Endothelial cell of umbilical vein (primary cell): ENCODE results near the gene CDK19. TPM values are rescaled to one million over a fixed set of nuclear protein-coding genes. Genes with fewer than 3 reads are reported as not detected.

Experiments used
- BruUV-seq: library from RNA; stranded (reverse); fragments of 400-500 nt; replicated peaks from 2 replicates; lab custom pipeline; 2021; lab: Mats Ljungman, UMichigan
- CTCF ChIA-PET: fragments of 300-600, 350-600 bp; sonication (Branson Sonifier 250); formaldehyde crosslinking; loops from one replicate; lab custom pipeline; 2021; ENCODE audit warnings: antibody characterized with exemption, inconsistent platforms; lab: Charles Lee
- POLR2A ChIA-PET: fragments of 300-600, 350-600 bp; sonication (Branson Sonifier 250); formaldehyde crosslinking; loops from one replicate; lab custom pipeline; 2021; ENCODE audit warnings: antibody characterized with exemption, inconsistent platforms; lab: Charles Lee
- DNase-seq: peaks from one replicate; pipeline ENCODE4 v3.0.0-alpha.2; 2011; ENCODE audit warnings: low read depth, low spot score
- FAIRE-seq: peaks from 2 replicates; lab custom pipeline; 2011; peaks lifted over from hg19 to GRCh38; lab: Jason Lieb, UNC
- H2AFZ ChIP-seq: 2 replicates; pipeline ENCODE4 v1.6.0; 2012; ENCODE audit warnings: low read depth, low read length, control low read depth, inconsistent platforms
- H3K27ac ChIP-seq: 2 replicates; pipeline ENCODE4 v1.5.1; 2011; ENCODE audit warnings: low read depth, mild to moderate bottlenecking, control low read depth, low read length, moderate library complexity; ENCODE audit not compliant: insufficient read depth
- H3K27me3 ChIP-seq, 2 experiments: 2 replicates each; pipeline versions ENCODE4 v1.6.0 to v1.6.1; 2011; ENCODE audit warnings: low read length in 2 of 2, mixed read lengths in 1 of 2; ENCODE audit not compliant: control insufficient read depth in 2 of 2, insufficient read depth in 2 of 2
- H3K36me3 ChIP-seq, 2 experiments: 2 replicates in 1 of 2; 3 replicates in 1 of 2; pipeline ENCODE4 v1.5.1; 2011; ENCODE audit warnings: low read length in 2 of 2, mild to moderate bottlenecking in 1 of 2, moderate library complexity in 1 of 2; ENCODE audit not compliant: control insufficient read depth in 2 of 2, insufficient read depth in 2 of 2; ENCODE audit errors: extremely low read depth in 1 of 2
- H3K4me1 ChIP-seq: 3 replicates; pipeline ENCODE4 v1.5.1; 2011; ENCODE audit warnings: mild to moderate bottlenecking, low read length; ENCODE audit not compliant: control insufficient read depth, insufficient read depth; ENCODE audit errors: extremely low read depth
- H3K4me2 ChIP-seq: 2 replicates; pipeline ENCODE4 v1.6.1; 2011; ENCODE audit warnings: low read length, control low read depth, mixed read lengths; ENCODE audit not compliant: insufficient read depth
- H3K4me3 ChIP-seq, 3 experiments: fragments of 200-600 bp in 1 of 3; sonication (generic), shearing (Covaris generic) in 1 of 3; replicated peaks in 1 of 3; 2 replicates each; pipeline ENCODE4 v1.5.1; 2011 to 2016; ENCODE audit warnings: control low read depth in 3 of 3, low read length in 3 of 3, mild to moderate bottlenecking in 2 of 3, inconsistent platforms in 1 of 3, low read depth in 1 of 3, moderate library complexity in 1 of 3; ENCODE audit not compliant: insufficient read depth in 1 of 3
- H3K79me2 ChIP-seq: 2 replicates; pipeline ENCODE4 v1.6.0; 2012; ENCODE audit warnings: low read length, inconsistent platforms; ENCODE audit not compliant: control insufficient read depth, insufficient read depth
- H3K9ac ChIP-seq: replicated peaks from 2 replicates; pipeline ENCODE3; 2011; ENCODE audit warnings: low read length, control low read depth; ENCODE audit not compliant: insufficient read depth; ENCODE audit errors: extremely low read depth
- H3K9me1 ChIP-seq: replicated peaks from 3 replicates; pipeline ENCODE4 v1.6.0; 2011; ENCODE audit warnings: mild to moderate bottlenecking, low read length; ENCODE audit not compliant: control insufficient read depth, insufficient read depth; ENCODE audit errors: extremely low read depth
- H3K9me3 ChIP-seq: replicated peaks from 2 replicates; pipeline ENCODE4 v1.5.1; 2012; ENCODE audit warnings: low read length, inconsistent platforms; ENCODE audit not compliant: control insufficient read depth, insufficient read depth
- H4K20me1 ChIP-seq: replicated peaks from 2 replicates; pipeline ENCODE3; 2011; ENCODE audit warnings: mild to moderate bottlenecking, low read length; ENCODE audit not compliant: control insufficient read depth, insufficient read depth; ENCODE audit errors: extremely low read depth
- CTCF ChIP-seq, 2 donors: IDR thresholded peaks; 1 replicate in 1 of 2; 2 replicates in 1 of 2; pipeline ENCODE4 v1.5.1; 2011; ENCODE audit warnings: low read length in 2 of 2, mild to moderate bottlenecking in 2 of 2, moderate library complexity in 2 of 2, control low read depth in 1 of 2, inconsistent platforms in 1 of 2, low read depth in 1 of 2; ENCODE audit not compliant: insufficient read depth in 1 of 2; ENCODE audit errors: extremely low read depth in 1 of 2
- EZH2 ChIP-seq: IDR thresholded peaks from 2 replicates; pipeline ENCODE4 v1.6.1; 2012; ENCODE audit warnings: borderline replicate concordance, low read depth, mild to moderate bottlenecking, moderate library complexity, low read length, inconsistent platforms; ENCODE audit not compliant: severe bottlenecking
- FOS ChIP-seq: IDR thresholded peaks from 2 replicates; pipeline ENCODE4 v1.6.1; 2011; ENCODE audit warnings: mild to moderate bottlenecking, low read length, moderate library complexity, borderline replicate concordance; ENCODE audit not compliant: insufficient read depth
- GATA2 ChIP-seq: IDR thresholded peaks from 2 replicates; pipeline ENCODE4 v1.7.0; 2011; ENCODE audit warnings: low read depth, mild to moderate bottlenecking, moderate library complexity, mixed read lengths, low read length; ENCODE audit not compliant: insufficient read length, insufficient read depth
- JUN ChIP-seq: IDR thresholded peaks from 2 replicates; pipeline ENCODE4 v1.6.1; 2011; ENCODE audit warnings: borderline replicate concordance, low read depth; ENCODE audit not compliant: insufficient read length, insufficient read depth
- MAX ChIP-seq: IDR thresholded peaks from 2 replicates; pipeline ENCODE4 v1.6.1; 2011; ENCODE audit not compliant: insufficient read depth, insufficient read length
- MYC ChIP-seq: IDR thresholded peaks from one replicate; pipeline ENCODE4 v1.6.1; 2011; ENCODE audit warnings: mild to moderate bottlenecking, low read depth, low read length
- POLR2A ChIP-seq: IDR thresholded peaks from 2 replicates; pipeline ENCODE4 v1.6.1; 2012; ENCODE audit warnings: low read depth, mild to moderate bottlenecking, control low read depth, low read length
- dilution Hi-C: fragments of 300-500 bp; cut with MboI; formaldehyde crosslinking; loops from one replicate; pipeline ENCODE4 v1.15.0; 2019; ENCODE audit warnings: low sequenced_read_pairs; ENCODE audit not compliant: extremely low pct_ligation_motif_present
- intact Hi-C: fragments of 100-400 bp; cut with micrococcal nuclease; formaldehyde crosslinking; loops from one replicate; pipeline ENCODE4 v1.10.0; 2022
- polyA plus RNA-seq, 4 experiments: library from polyadenylated mRNA; depleted of rRNA in 3 of 4; stranded (reverse) in 3 of 4; unstranded in 1 of 4; fragments of >200 nt; gene quantifications; 2 replicates each; pipeline versions ENCODE4 v1.2.1 to v1.2.3, GENCODE V29; 2011 to 2012; ENCODE audit warnings: missing spikeins in 1 of 4
- total RNA-seq: library from RNA; stranded (reverse); gene quantifications from 2 replicates; pipeline ENCODE4 v1.2.3, GENCODE V29; 2021

The CDK19 gene
- total and polyA plus RNA-seq, 2 donors (not counting 3 experiments of a cell fraction or from before 2014, with no cell fraction given) = 4.6 to 12.1 TPM

- no peak overlapping the region for H3K4me3 ChIP-seq
- POLR2A ChIA-PET = no interaction called here
- FAIRE-seq (no peak), DNase-seq (no peak)
- BruUV-seq = no TSS peak
- H3K27me3 ChIP-seq = no peaks in the 10 kb centered on the region
- dilution Hi-C loops = no loop called here
- H2AFZ ChIP-seq = no peak overlapping the region
- H3K36me3 ChIP-seq = no peaks in the 10 kb centered on the region
- peaks cover 2% of the 10 kb centered on the region for H3K4me1 ChIP-seq
- no peaks in the 10 kb centered on the region for H4K20me1 ChIP-seq
- H3K27ac ChIP-seq = no peak overlapping the region
- TF ChIP-seq JUN (no peak), CTCF (IDR thresholded peaks at IDR 0.05; ENCODE audit: extremely low read depth in 1 of 2, insufficient read depth in 1 of 2, low read depth in 1 of 2, low read length in 2 of 2) (no peak), EZH2 (no peak), FOS (no peak), MYC (no peak), GATA2 (no peak), POLR2A (no peak), MAX (no peak)
- H3K4me2 ChIP-seq = no peak overlapping the region
- no peaks in the 10 kb centered on the region for H3K9me3 ChIP-seq
- H3K9me1 ChIP-seq = no peaks in the 10 kb centered on the region
- intact Hi-C loops = no loop called here
- H3K9ac ChIP-seq = no peak overlapping the region
- CTCF ChIA-PET = no interaction called here
- H3K79me2 ChIP-seq = no peaks in the 10 kb centered on the region
Measured at GRCh38 chr6:110615722-110616121, 199.5 kb downstream of the CDK19 start.
